Endothelial cell of umbilical vein (primary cell): ENCODE measurements around the gene PPP1R15B.

Experiments used
- EZH2 ChIP-seq: IDR thresholded peaks from 2 replicates; pipeline ENCODE4 v1.6.1; 2012; ENCODE audit warnings: borderline replicate concordance, low read depth, mild to moderate bottlenecking, moderate library complexity, low read length, inconsistent platforms; ENCODE audit not compliant: severe bottlenecking
- FOS ChIP-seq: IDR thresholded peaks from 2 replicates; pipeline ENCODE4 v1.6.1; 2011; ENCODE audit warnings: mild to moderate bottlenecking, low read length, moderate library complexity, borderline replicate concordance; ENCODE audit not compliant: insufficient read depth
- GATA2 ChIP-seq: IDR thresholded peaks from 2 replicates; pipeline ENCODE4 v1.7.0; 2011; ENCODE audit warnings: low read depth, mild to moderate bottlenecking, moderate library complexity, mixed read lengths, low read length; ENCODE audit not compliant: insufficient read length, insufficient read depth
- JUN ChIP-seq: IDR thresholded peaks from 2 replicates; pipeline ENCODE4 v1.6.1; 2011; ENCODE audit warnings: borderline replicate concordance, low read depth; ENCODE audit not compliant: insufficient read length, insufficient read depth
- MYC ChIP-seq: IDR thresholded peaks from one replicate; pipeline ENCODE4 v1.6.1; 2011; ENCODE audit warnings: mild to moderate bottlenecking, low read depth, low read length
- POLR2A ChIP-seq: IDR thresholded peaks from 2 replicates; pipeline ENCODE4 v1.6.1; 2012; ENCODE audit warnings: low read depth, mild to moderate bottlenecking, control low read depth, low read length
- POLR2AphosphoS5 ChIP-seq: IDR thresholded peaks from 2 replicates; pipeline ENCODE4 v1.6.1; 2012; ENCODE audit warnings: low read depth, mild to moderate bottlenecking, control low read depth, low read length, moderate library complexity; ENCODE audit not compliant: insufficient read depth
- TF ChIP-seq, protein P1 (sequence below), 2 donors: IDR thresholded peaks; 1 replicate in 1 of 2; 2 replicates in 1 of 2; pipeline ENCODE4 v1.5.1; 2011; ENCODE audit warnings: low read length in 2 of 2, mild to moderate bottlenecking in 2 of 2, moderate library complexity in 2 of 2, control low read depth in 1 of 2, inconsistent platforms in 1 of 2, low read depth in 1 of 2; ENCODE audit not compliant: insufficient read depth in 1 of 2; ENCODE audit errors: extremely low read depth in 1 of 2
- TF ChIP-seq, protein P2 (sequence below): IDR thresholded peaks from 2 replicates; pipeline ENCODE4 v1.6.1; 2011; ENCODE audit not compliant: insufficient read depth, insufficient read length

GRCh38 chr1:204447736-204448135 lies 36.1 kb upstream of the PPP1R15B start:
- TF ChIP-seq, protein P1, sequence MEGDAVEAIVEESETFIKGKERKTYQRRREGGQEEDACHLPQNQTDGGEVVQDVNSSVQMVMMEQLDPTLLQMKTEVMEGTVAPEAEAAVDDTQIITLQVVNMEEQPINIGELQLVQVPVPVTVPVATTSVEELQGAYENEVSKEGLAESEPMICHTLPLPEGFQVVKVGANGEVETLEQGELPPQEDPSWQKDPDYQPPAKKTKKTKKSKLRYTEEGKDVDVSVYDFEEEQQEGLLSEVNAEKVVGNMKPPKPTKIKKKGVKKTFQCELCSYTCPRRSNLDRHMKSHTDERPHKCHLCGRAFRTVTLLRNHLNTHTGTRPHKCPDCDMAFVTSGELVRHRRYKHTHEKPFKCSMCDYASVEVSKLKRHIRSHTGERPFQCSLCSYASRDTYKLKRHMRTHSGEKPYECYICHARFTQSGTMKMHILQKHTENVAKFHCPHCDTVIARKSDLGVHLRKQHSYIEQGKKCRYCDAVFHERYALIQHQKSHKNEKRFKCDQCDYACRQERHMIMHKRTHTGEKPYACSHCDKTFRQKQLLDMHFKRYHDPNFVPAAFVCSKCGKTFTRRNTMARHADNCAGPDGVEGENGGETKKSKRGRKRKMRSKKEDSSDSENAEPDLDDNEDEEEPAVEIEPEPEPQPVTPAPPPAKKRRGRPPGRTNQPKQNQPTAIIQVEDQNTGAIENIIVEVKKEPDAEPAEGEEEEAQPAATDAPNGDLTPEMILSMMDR (IDR thresholded peaks at IDR 0.05; ENCODE audit: extremely low read depth in 1 of 2, insufficient read depth in 1 of 2, low read depth in 1 of 2, low read length in 2 of 2): no peak
- TF ChIP-seq MYC (no peak), POLR2A (no peak), EZH2 (no peak), JUN (no peak), FOS (no peak), GATA2 (no peak), POLR2AphosphoS5 (no peak)
- TF ChIP-seq, protein P2, sequence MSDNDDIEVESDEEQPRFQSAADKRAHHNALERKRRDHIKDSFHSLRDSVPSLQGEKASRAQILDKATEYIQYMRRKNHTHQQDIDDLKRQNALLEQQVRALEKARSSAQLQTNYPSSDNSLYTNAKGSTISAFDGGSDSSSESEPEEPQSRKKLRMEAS: no peak
